ENCODE data around the gene LTBP3.
"Not testable (repeated sequence)": the region's sequence is repeated elsewhere in the genome, so short reads cannot be mapped to it uniquely, and the experiment has no call there.

The LTBP3 gene

DNA sequence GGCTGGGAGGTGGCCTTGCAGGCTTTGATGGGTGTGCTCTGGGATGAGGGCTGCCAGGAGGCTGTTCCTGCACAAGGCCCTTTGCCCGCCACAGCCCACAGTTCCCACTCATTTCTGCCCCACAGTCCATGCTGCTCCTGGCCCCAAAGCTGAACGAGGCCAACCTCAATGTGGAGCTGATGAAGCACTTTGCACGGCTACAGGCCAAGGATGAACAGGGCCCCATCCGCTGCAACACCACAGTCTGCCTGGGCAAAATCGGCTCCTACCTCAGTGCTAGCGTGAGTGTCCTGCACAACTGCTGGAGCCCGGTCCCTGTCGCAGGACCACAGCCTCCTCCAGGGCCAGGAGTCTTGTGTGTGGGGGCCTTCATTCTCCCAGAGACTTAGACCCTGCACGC, 23.1 kb downstream of the LTBP3 start:
- DNase-seq, result no peak

DNA sequence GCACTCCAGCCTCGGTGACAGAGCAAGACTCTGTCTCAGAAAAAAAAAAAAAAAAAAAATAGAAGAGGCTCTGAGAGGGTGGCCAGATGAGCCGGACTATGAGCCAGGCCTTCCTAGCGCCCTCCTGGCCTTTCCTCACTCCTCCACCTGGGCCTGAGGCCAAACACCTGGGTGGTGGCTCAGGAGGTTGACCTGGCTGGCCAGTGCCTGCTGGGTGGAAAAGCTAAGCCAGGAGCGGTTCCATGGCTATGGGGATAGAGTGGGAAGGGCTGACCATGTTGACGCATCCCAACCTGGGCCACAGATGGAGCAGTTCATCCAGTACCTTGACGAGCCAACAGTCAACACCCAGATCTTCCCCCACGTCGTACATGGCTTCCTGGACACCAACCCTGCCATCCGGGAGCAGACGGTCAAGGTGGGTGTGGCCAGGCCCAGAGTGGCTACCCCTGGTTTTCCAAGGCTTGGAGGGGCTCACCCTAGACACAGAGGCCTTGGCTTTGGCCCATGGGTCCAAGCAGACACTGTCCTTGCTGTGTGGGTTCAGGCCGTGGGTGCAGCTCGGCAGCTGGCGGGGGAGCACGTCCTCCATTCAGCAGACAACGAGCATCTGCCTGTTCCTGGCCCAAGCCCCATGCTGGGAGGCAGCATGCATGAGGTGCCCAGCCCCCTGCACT, 25.6 kb downstream of the LTBP3 start:
- no peak for DNase-seq

DNA sequence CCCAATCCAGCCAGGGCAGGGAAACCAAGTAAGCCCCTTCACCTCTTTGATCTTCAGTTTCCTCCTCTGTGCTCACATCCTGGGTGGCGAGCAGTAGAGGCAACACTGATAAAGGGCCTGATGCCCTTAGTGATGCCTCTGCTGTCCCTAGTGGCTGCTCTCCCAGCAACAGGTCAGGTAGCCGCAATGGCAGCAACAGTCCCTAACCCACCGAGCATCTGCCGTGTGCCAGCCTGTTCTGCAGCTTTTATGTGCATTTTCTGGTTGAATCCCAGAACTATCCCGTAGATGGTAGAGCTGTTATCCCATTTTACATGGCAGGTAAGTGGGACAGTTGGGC, 28.0 kb downstream of the LTBP3 start:
- DNase-seq, result peak; percentile 29 to 37

DNA sequence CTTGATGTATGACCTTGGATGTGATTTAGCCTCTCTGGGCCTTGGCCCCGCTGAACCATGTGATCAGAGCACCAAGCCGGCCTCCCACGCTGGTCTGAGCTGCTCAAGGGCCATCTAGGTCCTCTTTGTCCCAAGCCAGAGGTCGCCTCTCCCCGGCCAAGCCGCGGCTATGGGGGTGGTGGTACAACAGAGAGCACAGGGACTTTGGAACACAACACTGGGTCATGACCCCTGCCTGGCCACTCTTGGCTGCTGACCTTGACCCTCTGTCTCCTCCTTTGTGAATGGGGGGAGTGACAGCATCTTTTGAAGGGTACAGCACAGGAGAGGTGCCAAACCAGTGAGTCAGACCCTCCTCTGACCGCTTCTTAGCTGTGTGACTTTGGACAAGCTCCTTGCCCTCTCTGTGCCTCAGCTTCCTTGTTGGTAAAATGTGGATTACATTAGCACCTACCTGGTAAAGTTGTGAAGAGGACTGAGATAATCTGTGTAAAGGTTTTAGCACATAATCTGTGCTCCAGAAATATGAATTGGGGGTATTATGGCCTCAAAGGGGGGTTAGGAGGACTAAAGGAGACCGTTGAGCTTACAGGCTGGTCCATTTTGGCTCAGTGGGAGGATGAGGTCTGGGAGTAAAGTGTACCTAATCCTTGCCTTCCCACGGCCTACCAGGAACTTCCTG, 28.5 kb downstream of the LTBP3 start:
- no peak for DNase-seq

DNA sequence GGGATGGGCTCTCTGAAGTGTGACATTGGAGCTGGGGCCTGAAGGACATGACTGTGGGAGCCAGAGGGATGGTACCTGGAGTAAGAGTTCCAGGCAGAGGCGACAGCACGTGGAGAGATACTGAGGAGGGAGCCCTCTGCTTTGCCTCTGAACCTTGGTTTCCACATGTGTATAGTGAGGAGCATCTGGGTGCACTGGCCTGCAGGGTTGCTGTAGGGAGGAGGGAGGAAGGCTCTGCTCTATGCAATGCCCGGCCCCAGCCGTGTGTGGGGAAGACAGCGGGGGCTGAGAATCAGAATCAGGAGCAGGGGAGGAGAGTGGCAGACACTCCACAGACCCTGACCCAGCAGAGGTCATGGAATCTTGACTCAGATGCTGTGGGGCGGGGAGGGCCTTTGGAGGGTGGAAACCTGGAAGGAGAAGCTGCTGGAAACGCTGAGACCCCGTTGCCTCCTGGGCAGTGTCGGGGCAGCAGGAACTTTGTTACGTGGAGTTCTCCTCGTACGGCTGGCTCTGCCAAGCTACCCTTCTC, 29.3 kb downstream of the LTBP3 start:
- DNase-seq, result no peak

DNA sequence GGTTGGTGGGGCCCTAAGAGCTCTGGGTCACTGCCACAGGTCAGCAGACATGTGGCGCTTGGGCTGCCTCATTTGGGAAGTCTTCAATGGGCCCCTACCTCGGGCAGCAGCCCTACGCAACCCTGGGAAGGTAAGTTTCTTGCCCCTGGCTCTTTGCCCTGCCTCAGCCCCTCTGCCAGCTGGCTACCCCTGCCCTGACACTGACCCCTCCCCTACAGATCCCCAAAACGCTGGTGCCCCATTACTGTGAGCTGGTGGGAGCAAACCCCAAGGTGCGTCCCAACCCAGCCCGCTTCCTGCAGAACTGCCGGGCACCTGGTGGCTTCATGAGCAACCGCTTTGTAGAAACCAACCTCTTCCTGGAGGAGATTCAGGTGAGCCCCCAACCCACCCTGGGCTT, 31.4 kb downstream of the LTBP3 start:
- DNase-seq, result no peak

DNA sequence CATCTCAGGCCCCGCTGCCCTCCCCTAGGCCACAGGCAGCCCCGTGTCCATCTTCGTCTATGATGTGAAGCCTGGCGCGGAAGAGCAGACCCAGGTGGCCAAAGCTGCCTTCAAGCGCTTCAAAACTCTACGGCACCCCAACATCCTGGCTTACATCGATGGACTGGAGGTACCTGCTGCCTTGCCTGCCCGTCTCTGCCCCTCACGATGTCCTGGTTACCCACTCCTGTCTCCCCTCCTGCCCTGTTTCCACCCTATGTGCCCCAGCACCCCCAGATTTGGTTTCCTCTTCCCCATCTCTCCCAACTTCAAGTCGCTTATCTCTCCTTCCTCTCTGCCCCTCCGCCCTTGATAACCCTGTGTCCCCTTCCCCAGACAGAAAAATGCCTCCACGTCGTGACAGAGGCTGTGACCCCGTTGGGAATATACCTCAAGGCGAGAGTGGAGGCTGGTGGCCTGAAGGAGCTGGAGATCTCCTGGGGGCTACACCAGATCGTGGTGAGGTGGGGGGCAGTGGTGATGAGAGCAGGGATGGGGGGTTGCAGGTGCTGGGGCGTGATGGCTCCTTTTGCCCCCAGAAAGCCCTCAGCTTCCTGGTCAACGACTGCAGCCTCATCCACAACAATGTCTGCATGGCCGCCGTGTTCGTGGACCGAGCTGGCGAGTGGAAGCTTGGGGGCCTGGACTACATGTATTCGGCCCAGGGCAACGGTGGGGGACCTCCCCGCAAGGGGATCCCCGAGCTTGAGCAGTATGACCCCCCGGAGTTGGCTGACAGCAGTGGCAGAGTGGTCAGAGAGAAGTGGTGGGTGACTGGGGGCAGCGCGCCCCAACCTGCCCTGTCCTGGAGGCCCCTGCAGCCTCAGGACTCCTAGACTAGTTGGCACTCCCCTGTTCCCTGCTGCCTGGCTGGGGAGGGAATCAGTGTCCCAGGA, 32.3 kb downstream of the LTBP3 start:
- DNase-seq, result no peak

DNA sequence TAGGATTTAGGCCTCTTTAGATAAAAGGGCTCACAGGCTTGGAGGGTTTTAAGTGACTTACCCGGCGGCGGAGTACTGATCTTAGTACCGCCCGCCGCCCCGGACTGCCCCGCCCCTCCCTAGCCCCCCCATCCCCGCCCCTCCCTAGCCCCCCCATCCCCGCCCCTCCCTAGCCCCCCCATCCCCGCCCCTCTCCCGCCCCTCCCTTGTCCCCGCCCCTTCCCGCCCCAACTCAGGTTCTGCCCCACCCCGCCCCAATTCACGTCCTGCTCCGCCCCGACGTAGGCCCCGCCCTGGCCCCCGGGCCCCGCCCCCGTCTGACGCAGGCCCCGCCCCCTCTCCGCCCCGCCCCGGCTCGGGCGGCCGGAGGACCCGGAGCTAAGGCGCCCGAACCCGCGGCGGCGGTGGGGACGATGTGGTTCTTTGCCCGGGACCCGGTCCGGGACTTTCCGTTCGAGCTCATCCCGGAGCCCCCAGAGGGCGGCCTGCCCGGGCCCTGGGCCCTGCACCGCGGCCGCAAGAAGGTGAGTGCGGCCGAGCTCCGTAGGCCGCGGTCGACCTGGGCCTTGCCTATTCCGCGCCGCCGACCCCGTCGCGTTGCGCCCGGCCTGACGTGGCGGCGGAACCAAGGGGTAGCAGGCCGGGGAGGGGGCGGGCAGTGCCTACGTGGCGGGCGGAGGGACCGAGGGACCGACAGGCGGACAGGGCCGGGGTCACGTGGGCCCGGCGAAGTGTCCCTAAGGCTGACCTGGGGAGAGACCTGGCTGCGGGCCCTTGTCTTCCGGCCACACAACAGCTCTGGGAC, 33.2 kb downstream of the LTBP3 start, which contains the start of gene SCYL1:
TSS of gene SCYL1 (plus strand) at position 343 of the 805 bp plus-strand sequence. CDS start at position 414, 71 bp downstream.
- DNase-seq, result peak; percentile 79 to 86

DNA sequence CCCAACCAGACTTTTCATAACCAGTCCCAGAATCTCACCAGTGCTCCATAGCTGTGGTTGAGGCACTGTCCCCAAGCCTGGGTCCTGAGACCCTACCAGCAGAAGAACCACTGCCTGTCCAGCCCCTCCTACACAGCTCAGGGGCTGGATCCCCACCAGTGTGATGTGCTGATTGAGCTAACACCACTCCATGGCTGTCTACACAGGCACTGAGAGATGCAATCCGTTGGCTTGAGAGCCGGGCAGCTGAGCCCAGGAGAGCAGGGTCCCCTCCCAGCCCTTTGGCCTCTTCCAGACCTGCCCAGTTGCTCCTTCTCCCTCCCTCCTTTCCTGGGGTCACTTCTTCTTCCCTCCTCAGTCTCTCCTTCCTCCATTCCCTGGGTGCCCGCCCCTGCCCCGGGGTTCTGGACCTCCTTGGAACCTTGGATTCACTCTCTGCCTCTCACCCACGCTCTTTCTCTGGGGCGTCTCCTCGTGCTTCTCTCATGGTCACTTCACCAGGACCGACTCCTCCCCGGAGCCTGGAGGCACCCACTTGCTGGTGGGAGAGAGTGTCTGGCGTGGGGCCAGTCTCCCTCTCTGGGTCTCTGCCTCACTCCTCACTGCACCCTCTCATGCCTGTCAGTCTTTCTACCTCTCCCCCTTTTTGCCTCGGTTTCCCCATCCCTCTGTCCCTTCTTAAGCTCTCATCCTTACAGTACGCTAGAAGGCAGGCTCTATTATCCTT, 34.0 kb downstream of the LTBP3 start:
- DNase-seq, result no peak

DNA sequence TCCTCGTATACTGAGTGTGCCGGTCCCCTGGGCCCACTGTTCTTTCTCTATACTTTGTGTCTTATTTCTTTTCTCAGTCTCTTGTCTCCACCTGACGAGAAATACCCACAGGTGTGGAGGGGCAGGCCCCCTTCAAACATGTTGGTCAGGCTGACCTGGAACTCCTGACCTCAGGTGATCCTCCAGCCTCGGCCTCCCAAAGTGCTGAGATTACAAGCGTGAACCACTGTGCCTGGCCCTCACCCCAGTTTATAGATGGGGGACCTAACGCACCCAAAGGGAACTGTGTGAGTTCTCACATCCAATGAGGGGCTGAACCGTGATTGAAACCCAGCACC, 34.6 kb downstream of the LTBP3 start:
- DNase-seq, result not testable (repeated sequence)

DNA sequence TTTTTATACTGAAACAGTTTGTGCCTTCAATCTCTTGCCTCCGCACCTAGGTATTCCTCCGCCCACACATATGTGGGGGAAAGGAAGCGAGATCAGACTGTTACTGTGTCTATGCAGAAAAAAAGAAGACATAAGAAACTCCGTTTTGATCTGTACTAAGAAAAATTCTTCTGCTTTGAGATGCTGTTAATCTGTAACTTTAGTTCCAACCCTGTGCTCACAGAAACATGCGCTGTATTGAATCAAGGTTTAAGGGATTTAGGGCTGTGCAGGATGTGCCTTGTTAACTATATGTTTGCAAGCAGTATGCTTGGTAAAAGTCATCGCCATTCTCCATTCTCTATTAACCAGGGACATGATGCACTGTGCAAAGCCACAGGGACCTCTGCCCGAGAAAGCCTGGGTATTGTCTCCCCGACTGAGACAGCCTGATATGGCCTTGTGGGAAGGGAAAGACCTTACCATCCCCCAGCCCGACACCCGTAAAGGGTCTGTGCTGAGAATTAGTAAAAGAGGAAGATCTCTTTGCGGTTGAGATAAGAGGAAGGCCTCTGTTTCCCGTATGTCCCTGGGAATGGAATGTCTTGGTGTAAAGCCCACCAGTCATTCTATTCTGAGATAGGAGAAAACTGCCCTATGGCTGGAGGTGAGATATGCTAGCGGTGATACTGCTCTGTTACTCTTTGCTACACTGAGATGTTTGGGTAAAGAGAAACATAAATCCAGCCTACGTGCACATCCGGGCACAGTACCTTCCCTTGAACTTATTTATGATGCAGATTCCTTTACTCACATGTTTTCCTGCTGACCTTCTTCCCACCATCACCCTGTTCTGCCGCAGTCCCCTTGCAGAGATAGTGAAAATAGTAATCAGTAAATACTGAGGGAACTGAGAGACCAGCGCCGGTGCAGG, 35.2 kb downstream of the LTBP3 start:
- DNase-seq, result peak; percentile 39

DNA sequence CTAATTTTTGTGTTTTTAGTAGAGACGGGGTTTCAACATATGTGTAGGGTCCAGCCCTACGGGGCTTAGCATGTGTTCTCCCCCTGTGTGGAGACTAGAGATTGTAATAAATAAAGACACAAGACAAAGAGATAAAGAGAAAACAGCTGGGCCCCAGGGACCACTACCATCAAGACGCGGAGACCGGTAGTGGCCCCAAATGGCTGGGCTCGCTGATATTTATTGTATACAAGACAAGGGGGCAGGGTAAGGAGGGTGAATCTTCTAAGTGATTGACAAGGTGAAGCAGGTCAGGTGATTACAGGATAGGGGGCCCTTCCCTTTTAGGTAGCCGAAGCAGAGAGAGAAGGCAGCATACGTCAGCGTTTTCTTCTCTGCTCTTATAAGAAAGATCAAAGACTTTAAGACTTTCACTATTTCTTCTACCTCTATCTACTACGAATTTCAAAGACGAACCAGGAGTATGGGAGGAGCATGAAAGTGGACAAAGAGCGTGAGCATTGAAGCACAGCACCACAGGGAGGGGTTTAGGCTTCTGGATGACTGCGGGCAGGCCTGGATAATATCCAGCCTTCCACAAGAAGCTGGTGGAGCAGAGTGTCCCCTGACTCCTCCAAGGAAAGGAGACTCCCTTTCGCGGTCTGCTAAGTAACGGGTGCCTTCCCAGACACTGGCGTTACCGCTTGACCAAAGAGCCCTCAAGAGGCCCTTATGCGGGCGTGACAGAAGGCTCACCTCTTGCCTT, 36.2 kb downstream of the LTBP3 start:
- peak; percentile 46 to 50 for DNase-seq

DNA sequence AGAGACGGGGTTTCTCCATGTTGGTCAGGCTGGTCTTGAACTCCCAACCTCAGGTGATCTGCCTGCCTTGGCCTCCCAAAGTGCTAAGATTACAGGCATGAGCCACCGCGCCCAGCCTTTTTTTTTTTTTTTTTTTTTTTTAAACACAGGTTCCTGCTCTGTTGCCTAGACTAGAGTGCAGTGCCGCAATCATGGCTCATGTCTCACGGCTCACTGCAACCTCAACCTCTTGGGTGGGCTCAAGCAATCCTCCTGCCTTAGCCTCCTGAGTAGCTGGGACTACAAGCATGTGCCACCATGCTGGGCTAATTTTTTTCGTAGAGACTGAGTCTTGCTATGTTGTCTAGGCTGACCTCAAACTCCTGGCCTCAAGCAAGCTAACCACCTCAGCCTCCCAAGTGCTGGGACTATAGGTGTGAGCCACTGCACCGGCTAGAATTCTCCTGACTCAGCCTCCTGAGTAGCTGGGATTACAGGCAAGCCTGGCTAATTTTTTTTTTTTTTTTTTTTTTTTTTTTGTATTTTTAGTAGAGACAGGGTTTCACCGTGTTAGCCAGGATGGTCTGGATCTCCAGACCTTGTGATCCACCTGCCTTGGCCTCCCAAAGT, 39.1 kb downstream of the LTBP3 start:
- not testable (repeated sequence) for DNase-seq

DNA sequence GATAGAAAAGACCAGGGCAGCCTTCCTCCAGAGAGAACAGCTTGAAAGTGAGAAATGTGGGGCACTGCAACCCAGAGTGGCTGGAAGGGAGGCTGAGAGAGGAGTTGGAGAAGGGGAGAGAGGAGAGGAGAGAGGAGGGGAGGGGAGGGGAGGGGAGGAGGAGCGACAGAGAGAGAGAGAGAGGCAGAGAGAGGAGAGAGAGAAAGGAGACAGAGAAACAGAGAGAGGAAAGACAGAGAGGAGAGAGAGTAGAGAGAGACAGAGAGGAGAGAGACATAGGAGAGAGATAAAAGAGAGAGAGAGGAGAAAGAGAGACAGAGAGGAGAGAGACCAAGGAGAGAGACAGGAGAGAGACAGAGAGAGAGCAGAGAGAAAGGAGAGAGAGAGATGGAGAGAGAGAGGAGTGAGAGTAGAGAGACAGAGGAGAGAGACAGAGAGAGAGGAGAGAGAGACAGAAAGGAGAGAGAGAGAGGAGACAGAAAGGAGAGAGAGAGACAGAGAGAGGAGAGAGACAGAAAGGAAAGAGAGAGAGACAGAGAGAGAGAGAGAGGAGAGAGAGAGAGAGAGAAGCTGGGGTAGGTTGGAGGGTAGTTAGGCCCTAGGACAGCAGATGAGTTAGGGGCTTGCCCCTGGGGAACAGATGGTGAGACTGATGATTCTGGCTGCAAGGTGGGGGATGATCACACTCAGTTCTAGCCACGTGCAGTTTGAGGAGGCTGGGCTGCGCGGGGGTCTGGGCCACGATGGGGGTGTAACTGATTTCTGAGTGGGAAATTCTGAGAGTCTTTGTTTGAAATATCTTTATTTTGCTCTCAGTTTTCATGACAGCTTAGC, 41.8 kb downstream of the LTBP3 start:
- DNase-seq, result no peak

DNA sequence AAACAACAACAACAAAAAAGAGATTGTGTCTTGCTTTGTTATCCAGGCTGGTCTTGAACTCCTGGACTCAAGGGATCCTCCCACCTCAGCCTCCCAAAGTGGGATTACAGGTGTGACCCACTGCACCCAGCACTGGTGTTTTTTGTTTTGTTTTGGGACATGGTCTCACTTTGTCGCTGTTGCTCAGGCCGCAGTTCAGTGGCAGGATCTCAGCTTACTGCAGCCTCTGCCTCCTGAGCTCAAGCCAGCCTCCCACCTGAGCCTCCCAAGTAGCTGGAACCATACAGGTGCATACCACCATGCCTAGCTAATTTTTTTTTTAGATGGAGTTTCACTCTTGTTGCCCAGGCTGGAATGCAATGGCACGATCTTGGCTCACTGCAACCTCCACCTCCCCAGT, 45.8 kb downstream of the LTBP3 start:
- not testable (repeated sequence) for DNase-seq

DNA sequence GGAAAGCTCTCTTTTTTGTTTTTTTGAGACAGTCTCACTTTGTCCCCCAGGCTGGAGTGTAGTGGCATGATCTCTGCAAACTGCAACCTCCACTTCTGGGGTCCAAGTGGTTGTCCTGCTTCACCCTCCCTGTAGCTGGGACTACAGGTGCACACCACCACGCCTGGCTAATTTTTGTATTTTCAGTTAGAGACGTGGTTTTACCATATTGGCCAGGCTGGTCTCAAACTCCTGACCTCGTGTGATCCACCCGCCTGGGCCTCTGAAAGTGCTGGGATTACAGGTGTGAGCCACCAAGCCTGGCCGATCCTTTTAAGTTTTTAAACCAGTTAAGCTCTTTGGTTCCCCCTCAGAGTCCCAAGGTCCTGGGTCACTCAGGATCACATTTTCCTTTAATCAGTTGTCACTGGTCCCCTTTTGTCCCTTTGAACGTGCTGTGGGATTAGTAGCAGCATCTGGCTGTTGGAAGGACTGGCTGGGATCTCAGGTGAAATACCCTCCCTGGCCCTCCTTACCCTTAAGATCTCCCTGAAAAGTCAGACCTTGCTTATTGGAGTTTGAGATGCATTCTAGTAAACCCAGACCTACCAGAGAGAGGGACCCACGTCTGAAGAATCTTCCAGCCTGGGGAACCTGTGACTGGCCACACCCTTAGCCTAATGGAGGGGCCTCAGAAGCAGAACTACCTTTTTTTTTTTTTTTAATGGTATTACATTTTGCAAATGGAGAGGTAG, 51.2 kb downstream of the LTBP3 start:
- DNase-seq, result peak; percentile 80 to 84

DNA sequence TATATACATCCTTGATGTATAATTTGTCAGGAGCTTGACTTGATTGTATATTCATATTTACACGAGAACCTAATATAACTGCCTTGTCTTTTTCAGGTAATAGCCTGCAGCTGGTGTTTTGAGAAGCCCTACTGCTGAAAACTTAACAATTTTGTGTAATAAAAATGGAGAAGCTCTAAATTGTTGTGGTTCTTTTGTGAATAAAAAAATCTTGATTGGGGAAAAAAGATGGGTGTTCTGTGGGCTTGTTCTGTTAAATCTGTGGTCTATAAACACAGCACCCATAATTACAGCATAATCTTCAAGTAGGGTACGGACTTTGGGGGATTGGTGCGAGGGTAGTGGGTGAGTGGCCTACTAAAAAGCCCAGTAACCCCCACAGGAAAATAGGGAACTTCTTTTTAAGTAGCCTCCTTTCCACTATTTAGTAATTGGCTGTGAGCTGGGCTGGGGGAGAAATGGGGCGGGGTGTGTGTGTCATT, 51.8 kb downstream of the LTBP3 start:
- DNase-seq, result no peak

Data from CD4-positive, alpha-beta T cell treated with Interleukin-1 beta for 1 hour (primary cell).